ENCODE data around the gene BAZ1B. TPM values are rescaled to one million over a fixed set of nuclear protein-coding genes. Genes with fewer than 3 reads are reported as not detected.

BAZ1B gene
- total RNA-seq, 1 experiment from 2014 or later = 66.3 TPM

DNA sequence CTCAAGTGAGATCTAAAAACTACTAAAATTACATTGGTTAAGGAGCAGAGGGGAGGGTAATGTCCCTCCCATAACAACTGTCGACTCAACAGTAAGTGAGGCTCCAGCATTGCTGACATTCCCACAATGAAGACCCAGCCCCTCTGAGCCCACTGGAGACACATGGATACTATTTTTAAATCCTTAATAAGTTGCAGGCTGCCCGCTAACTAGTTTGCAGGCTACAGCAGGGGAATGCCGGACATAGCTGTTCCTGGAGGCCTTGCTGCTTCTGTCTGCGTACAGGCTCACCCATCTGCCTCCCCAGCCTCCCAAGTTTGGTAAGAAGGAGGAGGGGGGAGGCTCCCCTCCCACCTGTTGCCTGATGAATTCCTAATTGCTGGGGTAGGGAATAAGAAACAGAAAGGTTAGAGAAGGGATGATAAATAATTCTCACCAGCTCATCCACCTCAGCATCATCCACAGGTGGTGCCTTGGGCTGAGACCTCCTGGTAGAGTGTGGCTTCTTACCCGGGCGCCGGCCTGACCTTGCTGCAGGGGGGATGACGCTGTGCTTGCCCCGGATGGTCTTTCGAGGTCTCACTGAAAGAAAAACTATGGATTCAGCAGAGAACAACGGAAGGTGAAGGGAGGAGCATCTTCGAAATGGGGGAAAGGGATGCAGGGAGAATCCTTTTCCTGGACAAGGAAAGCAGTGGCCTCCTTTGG lies 78.4 kb downstream of the BAZ1B start (continued):
- TF ChIP-seq, protein P1, sequence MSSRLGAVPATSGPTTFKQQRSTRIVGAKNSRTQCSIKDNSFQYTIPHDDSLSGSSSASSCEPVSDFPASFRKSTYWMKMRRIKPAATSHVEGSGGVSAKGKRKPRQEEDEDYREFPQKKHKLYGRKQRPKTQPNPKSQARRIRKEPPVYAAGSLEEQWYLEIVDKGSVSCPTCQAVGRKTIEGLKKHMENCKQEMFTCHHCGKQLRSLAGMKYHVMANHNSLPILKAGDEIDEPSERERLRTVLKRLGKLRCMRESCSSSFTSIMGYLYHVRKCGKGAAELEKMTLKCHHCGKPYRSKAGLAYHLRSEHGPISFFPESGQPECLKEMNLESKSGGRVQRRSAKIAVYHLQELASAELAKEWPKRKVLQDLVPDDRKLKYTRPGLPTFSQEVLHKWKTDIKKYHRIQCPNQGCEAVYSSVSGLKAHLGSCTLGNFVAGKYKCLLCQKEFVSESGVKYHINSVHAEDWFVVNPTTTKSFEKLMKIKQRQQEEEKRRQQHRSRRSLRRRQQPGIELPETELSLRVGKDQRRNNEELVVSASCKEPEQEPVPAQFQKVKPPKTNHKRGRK (CRISPR knock-in tag; IDR thresholded peaks at IDR 0.05; ENCODE audit: borderline replicate concordance) = no peak
- TF ChIP-seq RELA (CRISPR knock-in tag; IDR thresholded peaks at IDR 0.05; ENCODE audit: borderline replicate concordance) (no peak), PRRX2 (CRISPR knock-in tag; IDR thresholded peaks at IDR 0.05) (no peak), ZNF219 (CRISPR knock-in tag; IDR thresholded peaks at IDR 0.05; ENCODE audit: borderline replicate concordance) (no peak)
- TF ChIP-seq, protein P2, sequence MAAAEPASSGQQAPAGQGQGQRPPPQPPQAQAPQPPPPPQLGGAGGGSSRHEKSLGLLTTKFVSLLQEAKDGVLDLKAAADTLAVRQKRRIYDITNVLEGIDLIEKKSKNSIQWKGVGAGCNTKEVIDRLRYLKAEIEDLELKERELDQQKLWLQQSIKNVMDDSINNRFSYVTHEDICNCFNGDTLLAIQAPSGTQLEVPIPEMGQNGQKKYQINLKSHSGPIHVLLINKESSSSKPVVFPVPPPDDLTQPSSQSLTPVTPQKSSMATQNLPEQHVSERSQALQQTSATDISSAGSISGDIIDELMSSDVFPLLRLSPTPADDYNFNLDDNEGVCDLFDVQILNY (CRISPR knock-in tag; IDR thresholded peaks at IDR 0.05) = no peak

DNA sequence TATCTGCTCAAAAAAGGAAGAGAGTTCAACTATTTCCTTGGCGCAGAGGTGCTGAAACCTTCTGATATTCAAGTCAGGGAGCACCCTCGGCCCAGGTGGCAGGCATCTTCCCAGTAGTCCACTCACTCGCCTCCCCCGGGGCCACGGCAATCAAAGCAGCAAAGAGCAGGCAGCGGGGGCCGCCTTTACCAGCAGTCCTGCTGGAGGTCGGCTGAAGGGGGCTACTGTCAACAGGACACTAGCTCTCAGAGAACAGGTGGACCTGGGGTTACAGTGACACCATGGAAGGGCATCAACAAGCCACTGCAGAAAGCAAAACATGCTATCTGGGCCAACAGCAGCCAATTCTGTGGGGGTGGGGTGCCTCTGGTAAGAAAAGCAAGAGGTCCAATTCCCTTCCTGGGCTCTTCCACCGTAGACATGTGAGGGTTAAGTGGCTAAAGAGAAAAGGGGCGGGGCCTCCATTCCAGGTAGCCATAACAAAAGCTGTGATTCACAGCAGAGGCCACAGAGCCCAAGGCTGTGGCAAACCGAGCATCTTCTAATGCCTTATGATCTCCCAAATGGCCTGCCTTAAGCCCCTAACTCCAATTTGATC lies 79.1 kb downstream of the BAZ1B start:
- TF ChIP-seq JUN (CRISPR knock-in tag; IDR thresholded peaks at IDR 0.05) = no peak
- no peak for TF ChIP-seq USF2 (CRISPR knock-in tag; IDR thresholded peaks at IDR 0.05)
- TF ChIP-seq FOXP1 (CRISPR knock-in tag; IDR thresholded peaks at IDR 0.05; ENCODE audit: borderline replicate concordance) = no peak
- TF ChIP-seq, protein P3, sequence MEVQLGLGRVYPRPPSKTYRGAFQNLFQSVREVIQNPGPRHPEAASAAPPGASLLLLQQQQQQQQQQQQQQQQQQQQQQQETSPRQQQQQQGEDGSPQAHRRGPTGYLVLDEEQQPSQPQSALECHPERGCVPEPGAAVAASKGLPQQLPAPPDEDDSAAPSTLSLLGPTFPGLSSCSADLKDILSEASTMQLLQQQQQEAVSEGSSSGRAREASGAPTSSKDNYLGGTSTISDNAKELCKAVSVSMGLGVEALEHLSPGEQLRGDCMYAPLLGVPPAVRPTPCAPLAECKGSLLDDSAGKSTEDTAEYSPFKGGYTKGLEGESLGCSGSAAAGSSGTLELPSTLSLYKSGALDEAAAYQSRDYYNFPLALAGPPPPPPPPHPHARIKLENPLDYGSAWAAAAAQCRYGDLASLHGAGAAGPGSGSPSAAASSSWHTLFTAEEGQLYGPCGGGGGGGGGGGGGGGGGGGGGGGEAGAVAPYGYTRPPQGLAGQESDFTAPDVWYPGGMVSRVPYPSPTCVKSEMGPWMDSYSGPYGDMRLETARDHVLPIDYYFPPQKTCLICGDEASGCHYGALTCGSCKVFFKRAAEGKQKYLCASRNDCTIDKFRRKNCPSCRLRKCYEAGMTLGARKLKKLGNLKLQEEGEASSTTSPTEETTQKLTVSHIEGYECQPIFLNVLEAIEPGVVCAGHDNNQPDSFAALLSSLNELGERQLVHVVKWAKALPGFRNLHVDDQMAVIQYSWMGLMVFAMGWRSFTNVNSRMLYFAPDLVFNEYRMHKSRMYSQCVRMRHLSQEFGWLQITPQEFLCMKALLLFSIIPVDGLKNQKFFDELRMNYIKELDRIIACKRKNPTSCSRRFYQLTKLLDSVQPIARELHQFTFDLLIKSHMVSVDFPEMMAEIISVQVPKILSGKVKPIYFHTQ (CRISPR knock-in tag; IDR thresholded peaks at IDR 0.05) = no peak
- TF ChIP-seq, protein P1 (CRISPR knock-in tag; IDR thresholded peaks at IDR 0.05; ENCODE audit: borderline replicate concordance) = no peak
- no peak for TF ChIP-seq MLX (CRISPR knock-in tag; IDR thresholded peaks at IDR 0.05)
- TF ChIP-seq KAT7 (CRISPR knock-in tag; IDR thresholded peaks at IDR 0.05; ENCODE audit: borderline replicate concordance) = no peak
- TF ChIP-seq ZNF138 (CRISPR knock-in tag; conservative IDR thresholded peaks at IDR 0.05) = no peak
- no peak for TF ChIP-seq SOX15 (CRISPR knock-in tag; IDR thresholded peaks at IDR 0.05)
- no peak for TF ChIP-seq ZNF671 (CRISPR knock-in tag; IDR thresholded peaks at IDR 0.05)
- TF ChIP-seq SMAD4 (CRISPR knock-in tag; IDR thresholded peaks at IDR 0.05) = no peak
- TF ChIP-seq HMGA2 (CRISPR knock-in tag; IDR thresholded peaks at IDR 0.05) = no peak
- no peak for TF ChIP-seq OVOL2 (CRISPR knock-in tag; IDR thresholded peaks at IDR 0.05; ENCODE audit: borderline replicate concordance)
- TF ChIP-seq, protein P4, sequence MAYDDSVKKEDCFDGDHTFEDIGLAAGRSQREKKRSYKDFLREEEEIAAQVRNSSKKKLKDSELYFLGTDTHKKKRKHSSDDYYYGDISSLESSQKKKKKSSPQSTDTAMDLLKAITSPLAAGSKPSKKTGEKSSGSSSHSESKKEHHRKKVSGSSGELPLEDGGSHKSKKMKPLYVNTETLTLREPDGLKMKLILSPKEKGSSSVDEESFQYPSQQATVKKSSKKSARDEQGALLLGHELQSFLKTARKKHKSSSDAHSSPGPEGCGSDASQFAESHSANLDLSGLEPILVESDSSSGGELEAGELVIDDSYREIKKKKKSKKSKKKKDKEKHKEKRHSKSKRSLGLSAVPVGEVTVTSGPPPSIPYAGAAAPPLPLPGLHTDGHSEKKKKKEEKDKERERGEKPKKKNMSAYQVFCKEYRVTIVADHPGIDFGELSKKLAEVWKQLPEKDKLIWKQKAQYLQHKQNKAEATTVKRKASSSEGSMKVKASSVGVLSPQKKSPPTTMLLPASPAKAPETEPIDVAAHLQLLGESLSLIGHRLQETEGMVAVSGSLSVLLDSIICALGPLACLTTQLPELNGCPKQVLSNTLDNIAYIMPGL (CRISPR knock-in tag; IDR thresholded peaks at IDR 0.05) = no peak
- CTCF ChIA-PET = interaction anchor here (1.7 kb wide), 1 partner anchor 119 kb away, joined by 9 read pairs; no protein-coding TSS in a partner anchor
- Mint-ChIP-seq H3K4me1 (peaks cover 3% of the 10 kb centered on the region; the same call in 1 of the 2 replicates), H3K4me3 (no peak overlapping the region), H3K27ac (no peak overlapping the region), H3K9me3 (no peaks in the 10 kb centered on the region), H3K36me3 (peaks cover 77% of the 10 kb centered on the region), H3K27me3 (ENCODE audit: low read depth) (no peaks in the 10 kb centered on the region)
- ATAC-seq = peak; percentile 46
- POLR2A ChIA-PET = no interaction called here
- DNase-seq (ENCODE audit: low spot score) = no peak

All from WTC11 (cell line).